Measurements from ENCODE around the gene CLIP4. TPM values are rescaled to one million over a fixed set of nuclear protein-coding genes. Genes with fewer than 3 reads are reported as not detected.

The CLIP4 gene
- total RNA-seq, 1 donor: 73.5 TPM

DNA sequence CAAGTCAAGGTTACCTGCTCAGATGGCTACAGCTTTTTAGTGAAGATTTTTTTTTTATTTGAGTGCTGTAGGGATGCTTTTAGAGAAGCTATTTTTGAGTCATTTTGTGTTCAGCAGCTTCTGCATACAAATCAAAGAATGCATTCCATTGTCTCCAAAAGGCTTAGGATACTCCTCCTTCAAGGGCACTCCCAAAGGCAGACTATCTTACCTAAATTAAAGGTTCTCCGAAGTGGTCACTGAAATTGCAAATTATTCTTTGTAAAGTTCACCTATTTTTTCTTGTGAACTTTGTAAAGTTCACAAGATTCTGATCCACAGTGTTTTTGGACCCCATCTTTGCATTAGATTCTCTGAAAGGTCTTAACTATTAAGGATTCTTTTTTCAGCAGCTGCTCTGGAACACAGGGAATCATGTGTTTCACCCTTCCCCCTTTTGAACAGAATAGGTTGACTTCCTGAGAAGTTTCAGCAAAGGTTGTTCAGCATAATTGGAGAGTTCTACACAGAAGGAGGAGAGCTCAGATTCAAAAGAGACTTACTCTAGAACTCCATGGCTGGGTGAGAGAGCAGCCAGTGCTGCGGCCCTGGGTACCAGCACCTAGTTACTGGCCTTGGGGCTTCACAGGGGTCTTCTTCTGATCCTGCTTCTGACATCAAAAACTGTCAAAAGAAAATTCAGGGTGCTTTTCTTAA lies 14.5 kb downstream of the CLIP4 start:
- TF ChIP-seq, protein P1, sequence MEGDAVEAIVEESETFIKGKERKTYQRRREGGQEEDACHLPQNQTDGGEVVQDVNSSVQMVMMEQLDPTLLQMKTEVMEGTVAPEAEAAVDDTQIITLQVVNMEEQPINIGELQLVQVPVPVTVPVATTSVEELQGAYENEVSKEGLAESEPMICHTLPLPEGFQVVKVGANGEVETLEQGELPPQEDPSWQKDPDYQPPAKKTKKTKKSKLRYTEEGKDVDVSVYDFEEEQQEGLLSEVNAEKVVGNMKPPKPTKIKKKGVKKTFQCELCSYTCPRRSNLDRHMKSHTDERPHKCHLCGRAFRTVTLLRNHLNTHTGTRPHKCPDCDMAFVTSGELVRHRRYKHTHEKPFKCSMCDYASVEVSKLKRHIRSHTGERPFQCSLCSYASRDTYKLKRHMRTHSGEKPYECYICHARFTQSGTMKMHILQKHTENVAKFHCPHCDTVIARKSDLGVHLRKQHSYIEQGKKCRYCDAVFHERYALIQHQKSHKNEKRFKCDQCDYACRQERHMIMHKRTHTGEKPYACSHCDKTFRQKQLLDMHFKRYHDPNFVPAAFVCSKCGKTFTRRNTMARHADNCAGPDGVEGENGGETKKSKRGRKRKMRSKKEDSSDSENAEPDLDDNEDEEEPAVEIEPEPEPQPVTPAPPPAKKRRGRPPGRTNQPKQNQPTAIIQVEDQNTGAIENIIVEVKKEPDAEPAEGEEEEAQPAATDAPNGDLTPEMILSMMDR (IDR thresholded peaks at IDR 0.05; ENCODE audit: insufficient read depth, low read length): no peak
- peak overlapping the region; percentile 45 for H3K4me3 ChIP-seq (ENCODE audit: low read depth, low read length)
- peak; percentile 48 for DNase-seq (ENCODE audit: low read depth)

DNA sequence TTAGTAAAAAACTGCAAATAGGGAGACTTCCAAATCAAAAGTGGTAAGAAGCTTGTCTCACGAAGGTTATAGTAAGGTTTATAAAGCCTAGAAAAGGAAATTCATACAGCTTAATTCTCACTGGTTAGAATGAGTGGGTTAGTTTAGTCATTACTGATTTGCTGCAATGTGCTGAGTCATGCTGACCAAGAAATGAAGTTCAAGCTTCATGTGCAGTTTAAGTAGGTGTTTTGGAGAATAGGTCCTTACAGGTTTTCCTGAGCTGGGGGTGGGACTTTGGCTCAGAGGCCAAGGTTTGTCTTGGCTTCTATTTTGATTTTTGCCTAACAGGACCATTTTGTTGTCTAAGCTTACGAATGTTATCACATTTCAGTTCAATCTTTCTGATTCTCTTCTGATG lies 15.1 kb downstream of the CLIP4 start:
- peak; percentile 90 for DNase-seq (ENCODE audit: low read depth)
- TF ChIP-seq, protein P1 (IDR thresholded peaks at IDR 0.05; ENCODE audit: insufficient read depth, low read length): no peak
- H3K4me3 ChIP-seq (ENCODE audit: low read depth, low read length): no peak overlapping the region

DNA sequence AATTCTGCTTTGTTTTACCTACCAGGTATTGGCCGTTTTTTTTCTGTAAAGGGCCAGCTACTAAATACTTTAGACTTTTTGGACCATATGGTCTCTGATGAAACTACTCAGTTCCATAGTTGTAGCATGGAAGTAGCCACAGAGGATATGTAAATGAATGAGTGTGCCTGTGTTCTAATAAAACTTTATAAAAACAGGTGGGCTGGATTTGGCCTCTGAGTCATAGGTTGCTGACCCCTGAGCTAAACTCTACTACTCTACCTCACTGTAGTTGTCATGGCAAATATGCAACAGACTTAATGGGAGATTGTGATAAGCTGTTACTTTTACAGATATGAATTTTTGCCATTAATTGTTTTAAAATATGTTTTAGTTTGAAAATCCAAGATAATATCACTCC lies 19.7 kb downstream of the CLIP4 start:
- no peak for DNase-seq (ENCODE audit: low read depth)
- TF ChIP-seq, protein P1 (IDR thresholded peaks at IDR 0.05; ENCODE audit: insufficient read depth, low read length): no peak
- H3K4me3 ChIP-seq (ENCODE audit: low read depth, low read length): no peak overlapping the region

DNA sequence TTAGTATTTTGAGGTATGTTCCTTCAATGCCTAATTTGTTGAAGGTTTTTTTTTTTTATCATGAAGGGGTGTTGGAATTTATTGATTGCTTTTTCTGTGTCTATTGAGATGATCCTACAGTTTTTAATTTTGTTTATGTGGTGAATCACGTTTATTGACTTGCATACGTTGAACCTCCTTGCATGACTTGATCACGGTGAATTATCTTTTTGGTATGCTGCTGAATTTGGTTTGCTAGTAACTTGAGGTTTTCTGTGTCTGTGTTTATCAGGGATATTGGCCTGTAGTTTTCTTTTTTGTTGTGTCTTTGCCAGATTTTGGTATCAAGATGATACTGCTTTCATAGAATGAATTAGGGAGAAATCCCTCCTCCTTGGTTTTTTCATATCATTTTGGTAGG lies 23.9 kb downstream of the CLIP4 start:
- no peak overlapping the region for H3K4me3 ChIP-seq (ENCODE audit: low read depth, low read length)
- TF ChIP-seq, protein P1 (IDR thresholded peaks at IDR 0.05; ENCODE audit: insufficient read depth, low read length): no peak
- peak; percentile 24 for DNase-seq (ENCODE audit: low read depth)

DNA sequence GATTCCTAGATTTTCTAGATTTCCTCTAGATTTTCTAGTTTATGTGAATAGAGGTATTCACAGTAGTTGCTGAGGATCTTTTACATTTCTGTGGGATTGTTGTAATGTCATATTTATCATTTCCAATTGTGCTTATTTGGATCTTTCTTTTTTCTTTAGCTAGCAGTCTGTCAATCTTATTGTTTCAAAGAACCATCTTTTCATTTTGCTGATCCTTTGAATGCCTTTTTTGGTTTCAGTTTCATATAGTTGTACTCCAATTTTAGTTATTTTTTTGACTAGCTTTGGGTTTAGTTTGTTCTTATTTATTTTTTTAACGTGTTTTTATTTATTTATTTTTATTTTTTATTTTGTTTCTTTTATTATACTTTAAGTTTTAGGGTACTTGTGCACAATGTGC lies 24.5 kb downstream of the CLIP4 start:
- no peak for DNase-seq (ENCODE audit: low read depth)
- H3K4me3 ChIP-seq (ENCODE audit: low read depth, low read length): no peak overlapping the region
- TF ChIP-seq, protein P1 (IDR thresholded peaks at IDR 0.05; ENCODE audit: insufficient read depth, low read length): no peak

DNA sequence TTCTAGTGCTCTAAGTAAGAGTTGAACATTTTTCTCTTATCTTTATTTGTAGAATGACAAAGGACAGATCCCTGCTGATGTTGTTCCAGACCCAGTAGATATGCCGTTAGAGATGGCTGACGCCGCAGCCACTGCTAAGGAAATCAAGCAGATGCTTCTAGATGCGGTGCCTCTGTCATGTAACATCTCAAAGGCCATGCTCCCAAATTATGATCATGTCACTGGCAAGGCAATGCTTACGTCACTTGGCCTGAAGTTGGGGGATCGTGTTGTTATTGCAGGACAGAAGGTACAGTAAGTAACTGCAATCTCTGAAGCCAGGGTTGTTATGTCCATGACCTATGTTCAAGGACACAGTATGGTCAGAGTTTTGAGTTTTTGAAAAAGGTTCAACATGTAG lies 28.4 kb downstream of the CLIP4 start:
- H3K4me3 ChIP-seq (ENCODE audit: low read depth, low read length): no peak overlapping the region
- DNase-seq (ENCODE audit: low read depth): no peak
- TF ChIP-seq, protein P1 (IDR thresholded peaks at IDR 0.05; ENCODE audit: insufficient read depth, low read length): no peak

DNA sequence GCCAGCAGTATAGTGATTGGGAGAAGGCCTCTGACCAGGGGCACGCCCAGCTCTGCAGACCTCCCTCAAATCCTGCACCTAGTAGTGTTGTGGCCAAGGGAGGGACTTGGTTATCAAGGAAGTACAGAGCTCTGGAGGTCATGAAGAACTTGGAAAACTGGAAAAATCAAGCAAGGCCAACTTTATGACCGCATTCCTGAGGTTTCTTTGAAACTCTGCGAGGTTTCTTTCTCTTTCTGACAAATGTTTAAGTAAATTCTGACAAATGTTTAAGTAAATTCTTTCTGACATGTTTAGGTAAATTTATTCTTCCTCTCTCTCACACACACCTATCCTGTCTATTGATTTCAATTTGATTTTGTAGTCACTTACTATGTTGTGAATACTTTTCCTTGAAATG lies 31.0 kb downstream of the CLIP4 start:
- no peak overlapping the region for H3K4me3 ChIP-seq (ENCODE audit: low read depth, low read length)
- TF ChIP-seq, protein P1 (IDR thresholded peaks at IDR 0.05; ENCODE audit: insufficient read depth, low read length): no peak
- no peak for DNase-seq (ENCODE audit: low read depth)

Data from fibroblast of the aortic adventitia (primary cell).